HepG2 (cell line): Measurements from ENCODE around the gene OLFM1. TPM values are rescaled to one million over a fixed set of nuclear protein-coding genes. Genes with fewer than 3 reads are reported as not detected.

Source experiments
- ATAC-seq: fragments of 200-7000 bp; cut with Tn5 transposase; 3 replicates; pipeline ENCODE4 v1.9.1; 2020; ENCODE audit warnings: mild to moderate bottlenecking, moderate library complexity
- BruUV-seq: library from RNA; stranded (reverse); fragments of 400-500 nt; replicated peaks from 2 replicates; lab custom pipeline; 2021; lab: Mats Ljungman, UMichigan
- CTCF ChIA-PET: fragments of 300-600 bp; formaldehyde crosslinking; extraction: SDS; loops from one replicate; lab custom pipeline; 2021; ENCODE audit warnings: low total read pairs, inconsistent platforms, low intra/inter-chr PET ratio; lab: Yijun Ruan, JAX
- POLR2A ChIA-PET: fragments of 350-600 bp; sonication (Branson Sonifier 250); formaldehyde crosslinking; loops from one replicate; lab custom pipeline; 2020; ENCODE audit warnings: antibody characterized with exemption, inconsistent platforms; lab: Yijun Ruan, JAX
- DNase-seq: peaks from one replicate; pipeline ENCODE4 v3.0.0-alpha.2; 2015; ENCODE audit warnings: low spot score
- FAIRE-seq: peaks from 3 replicates; lab custom pipeline; 2011; peaks lifted over from hg19 to GRCh38; lab: Jason Lieb, UNC
- H2AFZ ChIP-seq: one replicate; pipeline ENCODE4 v1.6.1; 2011; ENCODE audit warnings: low read length, inconsistent platforms
- H3K27ac ChIP-seq: fragments of 300-600 bp; 3 replicates; pipeline ENCODE4 v1.8.0; 2011; ENCODE audit warnings: mixed run types, mild to moderate bottlenecking, mixed read lengths, low read length, inconsistent platforms; ENCODE audit not compliant: insufficient read depth; ENCODE audit errors: extremely low read length
- H3K27me3 ChIP-seq, 2 experiments: fragments of 200-600 bp in 1 of 2; 2 replicates in 1 of 2; 3 replicates in 1 of 2; pipeline versions ENCODE4 v1.6.0 to v1.8.0; 2011; ENCODE audit warnings: low read length in 2 of 2, mild to moderate bottlenecking in 2 of 2, moderate library complexity in 2 of 2, inconsistent platforms in 1 of 2; ENCODE audit not compliant: insufficient read depth in 2 of 2, control insufficient read depth in 1 of 2
- H3K36me3 ChIP-seq, 2 experiments: fragments of 200-600 bp in 1 of 2; replicated peaks in 1 of 2; 2 replicates in 1 of 2; 3 replicates in 1 of 2; pipeline versions ENCODE4 v1.5.1 to v1.8.0; 2011; ENCODE audit warnings: low read length in 2 of 2, inconsistent platforms in 1 of 2; ENCODE audit not compliant: insufficient read depth in 2 of 2, control insufficient read depth in 1 of 2
- H3K4me1 ChIP-seq: 2 replicates; pipeline ENCODE4 v1.5.1; 2012; ENCODE audit warnings: low read length, inconsistent platforms; ENCODE audit not compliant: insufficient read depth
- H3K4me2 ChIP-seq: 2 replicates; pipeline ENCODE4 v1.6.0; 2011; ENCODE audit warnings: low read depth, low read length, inconsistent platforms
- H3K4me3 ChIP-seq, 3 experiments: fragments of 200-600 bp in 1 of 3; sonication (generic), shearing (Covaris generic) in 1 of 3; replicated peaks in 1 of 3; 2 replicates each; pipeline ENCODE4 v1.5.1; 2011 to 2016; ENCODE audit warnings: low read length in 3 of 3, inconsistent platforms in 2 of 3, low read depth in 2 of 3, mild to moderate bottlenecking in 2 of 3, control low read depth in 1 of 3, mixed read lengths in 1 of 3; ENCODE audit not compliant: insufficient read depth in 1 of 3
- H3K79me2 ChIP-seq: one replicate; pipeline ENCODE4 v1.6.1; 2011; ENCODE audit warnings: low read length, inconsistent platforms; ENCODE audit not compliant: insufficient read depth
- H3K9ac ChIP-seq: 2 replicates; pipeline ENCODE4 v1.6.0; 2011; ENCODE audit warnings: mild to moderate bottlenecking, low read depth, low read length, inconsistent platforms; ENCODE audit not compliant: insufficient read depth
- H3K9me3 ChIP-seq: 2 replicates; pipeline ENCODE4 v1.5.1; 2012; ENCODE audit warnings: mild to moderate bottlenecking, low read length
- H4K20me1 ChIP-seq: 2 replicates; pipeline ENCODE4 v1.6.0; 2011; ENCODE audit warnings: inconsistent platforms, mild to moderate bottlenecking, low read length, moderate library complexity; ENCODE audit not compliant: insufficient read depth
- ATM ChIP-seq: fragments of 450-650 bp; IDR thresholded peaks from 2 replicates; pipeline ENCODE4 v1.7.1; 2017; ENCODE audit warnings: mild to moderate bottlenecking, borderline replicate concordance
- EZH2 ChIP-seq: conservative IDR thresholded peaks from 2 replicates; pipeline ENCODE4 v1.6.1; 2012; ENCODE audit warnings: mild to moderate bottlenecking, low read depth, low read length, moderate library complexity
- HIC2 ChIP-seq: sonication (generic); formaldehyde crosslinking; IDR thresholded peaks from 2 replicates; pipeline ENCODE4 v1.9.0; 2022; ENCODE audit warnings: low read depth, missing genetic modification reagents
- IKZF1 ChIP-seq: fragments of 450-650 bp; IDR thresholded peaks from 2 replicates; pipeline ENCODE4 v1.7.1; 2016
- SNAPC4 ChIP-seq: sonication (generic); formaldehyde crosslinking; IDR thresholded peaks from 2 replicates; pipeline ENCODE4 v1.4.0; 2020; ENCODE audit warnings: mild to moderate bottlenecking, missing genetic modification reagents
- ZSCAN29 ChIP-seq: sonication (generic); formaldehyde crosslinking; conservative IDR thresholded peaks from 2 replicates; pipeline ENCODE4 v1.4.0; 2020; ENCODE audit warnings: mild to moderate bottlenecking, missing genetic modification reagents
- WGBS: methylation state at CpG from one replicate; pipeline ENCODE4 v1.1.6; 2017; ENCODE audit warnings: low lambda C conversion rate; 5-methylcytosine and 5-hydroxymethylcytosine counted together
- in situ Hi-C: cut with HindIII; loops from 2 replicates; pipeline ENCODE4 v1.10.0; 2017; ENCODE audit warnings: low pct_unique_long_range_greater_than_20kb; ENCODE audit not compliant: extremely low pct_ligation_motif_present
- intact Hi-C: fragments of 100-400 bp; cut with micrococcal nuclease; formaldehyde crosslinking; loops from one replicate; pipeline ENCODE4 v1.10.0; 2022; ENCODE audit not compliant: unreplicated experiment
- polyA plus RNA-seq, 8 experiments: library from polyadenylated mRNA; depleted of rRNA in 3 of 8; stranded (reverse) in 7 of 8; unstranded in 1 of 8; fragments of >200 nt; fragmentation: Illumina TruSeq in 4 of 8; extraction: Trizol in 4 of 8; gene quantifications; 2 replicates each; pipeline versions ENCODE4 v1.2.1 to v1.2.3, GENCODE V29; 2011 to 2016; ENCODE audit warnings: low read depth in 4 of 8, missing spikeins in 1 of 8, mixed read lengths in 1 of 8; ENCODE audit not compliant: insufficient read depth in 1 of 8
- total RNA-seq, 5 experiments: library from RNA; depleted of rRNA; stranded (reverse); fragments of >200 nt; fragmentation: Illumina TruSeq; extraction: Trizol; gene quantifications; 2 replicates each; pipeline ENCODE4 v1.2.3, GENCODE V29; 2016; ENCODE audit warnings: low read depth in 1 of 5

The OLFM1 gene
- total and polyA plus RNA-seq, 2 of the 13 experiments (the other 11 are each of a cell fraction or from before 2014, with no cell fraction given), result not detected

- no peak overlapping the region for H2AFZ ChIP-seq
- H3K27ac ChIP-seq, result no peak overlapping the region
- no peaks in the 10 kb centered on the region for H3K9me3 ChIP-seq
- H3K36me3 ChIP-seq, result no peaks in the 10 kb centered on the region
- POLR2A ChIA-PET, result no interaction called here
- intact Hi-C loops, result no loop called here
- DNase-seq (no peak), ATAC-seq (no peak), FAIRE-seq (no peak)
- H3K4me1 ChIP-seq, result no peaks in the 10 kb centered on the region
- in situ Hi-C loops, result no loop called here
- no TSS peak for BruUV-seq
- H3K79me2 ChIP-seq, result no peaks in the 10 kb centered on the region
- CTCF ChIA-PET, result no interaction called here
- no peak for TF ChIP-seq ATM
- H3K27me3 ChIP-seq, result peaks cover 27 to 88% of the 10 kb centered on the region in 2 experiments
- H3K9ac ChIP-seq, result no peak overlapping the region
- H3K4me2 ChIP-seq, result no peak overlapping the region
- 22% methylated on average over 12 of the region's 15 CpGs for WGBS
- H3K4me3 ChIP-seq, result no peak overlapping the region
- peaks cover 2% of the 10 kb centered on the region; the same call in 1 of the 2 replicates for H4K20me1 ChIP-seq
Observed at GRCh38 chr9:135108831-135109510, 21.5 kb downstream of the OLFM1 start.

- intact Hi-C loops, result no loop called here
- 2% methylated on average over 5 of the region's 8 CpGs for WGBS
- DNase-seq (no peak), ATAC-seq (no peak), FAIRE-seq (no peak)
- Histone ChIP-seq H3K79me2 (no peaks in the 10 kb centered on the region), H3K9ac (no peak overlapping the region), H3K36me3 (no peaks in the 10 kb centered on the region), H3K4me1 (no peaks in the 10 kb centered on the region), H3K27me3 (peaks cover 27 to 84% of the 10 kb centered on the region in 2 experiments), H3K4me2 (no peak overlapping the region), H3K4me3 (no peak overlapping the region), H3K9me3 (no peaks in the 10 kb centered on the region), H2AFZ (no peak overlapping the region), H3K27ac (no peak overlapping the region), H4K20me1 (peaks cover 2% of the 10 kb centered on the region; the same call in 1 of the 2 replicates)
- CTCF ChIA-PET, result no interaction called here
- in situ Hi-C loops, result no loop called here
- TF ChIP-seq EZH2 (peak; percentile 94), HIC2 (CRISPR knock-in tag) (no peak), SNAPC4 (CRISPR knock-in tag) (no peak), IKZF1 (no peak), ZSCAN29 (CRISPR knock-in tag) (no peak)
- POLR2A ChIA-PET, result no interaction called here
- BruUV-seq, result no TSS peak
Observed at GRCh38 chr9:135109650-135110049, 22.2 kb downstream of the OLFM1 start.
